ENCODE results near the gene MED15. TPM values are rescaled to one million over a fixed set of nuclear protein-coding genes. Genes with fewer than 3 reads are reported as not detected.
A peak's percentile ranks its signal among the peaks of the same experiment; 100 is the strongest.
"Not testable (repeated sequence)": the region's sequence is repeated elsewhere in the genome, so short reads cannot be mapped to it uniquely, and the experiment has no call there.

The MED15 gene
- total RNA-seq, 5 donors from 2014 or later (not counting 1 experiment from before 2014, with no cell fraction given), result 214 to 317 (median 262) TPM

DNA sequence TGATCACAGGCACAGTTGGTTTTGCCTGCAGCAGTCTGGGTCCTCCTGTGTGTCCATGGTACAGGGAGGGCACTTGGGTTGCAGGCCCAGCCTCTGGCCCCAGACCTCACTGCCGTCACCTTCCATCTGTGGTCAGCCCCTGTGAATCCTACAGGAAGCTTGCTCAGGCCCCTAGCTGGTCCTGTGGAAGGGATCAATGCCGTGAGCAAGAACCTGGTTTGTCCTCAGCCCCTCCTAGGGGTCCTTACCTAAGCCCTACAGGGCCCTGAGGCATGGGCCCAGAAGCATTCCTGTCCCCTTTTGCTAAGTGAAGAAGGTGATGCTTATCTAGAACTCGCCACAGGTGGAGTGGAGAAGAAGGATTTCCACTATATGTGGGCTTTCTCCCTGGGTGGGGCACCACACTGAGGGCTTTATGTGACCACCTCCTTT, 29.9 kb downstream of the MED15 start:
- Mint-ChIP-seq H3K4me1 (peaks cover 41 to 51% (median 50%) of the 10 kb centered on the region in 3 donors), H3K4me3 (no peak overlapping the region), H3K36me3 (peaks cover 35% of the 10 kb centered on the region), H3K27ac (peak overlapping the region in 1 of 2 donors; percentile 41), H3K9me3 (no peaks in the 10 kb centered on the region), H3K27me3 (no peaks in the 10 kb centered on the region)
- Histone ChIP-seq H3K36me3 (ENCODE audit: control insufficient read depth in 2 of 2, extremely low read depth in 1 of 2, insufficient read depth in 1 of 2, low read length in 1 of 2) (peaks cover 11 to 46% of the 10 kb centered on the region in 2 donors), H3K4me3 (ENCODE audit: control insufficient read depth in 1 of 2, extremely low read depth in 1 of 2, low read length in 1 of 2) (no peak overlapping the region), H3K27ac (ENCODE audit: low read length) (no peak overlapping the region), H3K27me3 (replicated peaks in 1 of 2; ENCODE audit: control insufficient read depth in 2 of 2, extremely low read depth in 1 of 2, insufficient read depth in 2 of 2, low read length in 1 of 2) (no peaks in the 10 kb centered on the region), H3K4me1 (ENCODE audit: control insufficient read depth in 1 of 2, extremely low read depth in 1 of 2, insufficient read depth in 2 of 2, low read length in 2 of 2) (peaks cover 5 to 36% of the 10 kb centered on the region in 2 experiments), H3K9me3 (no peaks in the 10 kb centered on the region)
- POLR2A ChIA-PET, result no interaction called here
- CTCF ChIA-PET, result no interaction called here
- DNase-seq (no peak), ATAC-seq (replicated peaks in 1 of 4) (no peak)
- 89% methylated on average over 2 of the region's 3 CpGs for WGBS (ENCODE audit: insufficient coverage)

DNA sequence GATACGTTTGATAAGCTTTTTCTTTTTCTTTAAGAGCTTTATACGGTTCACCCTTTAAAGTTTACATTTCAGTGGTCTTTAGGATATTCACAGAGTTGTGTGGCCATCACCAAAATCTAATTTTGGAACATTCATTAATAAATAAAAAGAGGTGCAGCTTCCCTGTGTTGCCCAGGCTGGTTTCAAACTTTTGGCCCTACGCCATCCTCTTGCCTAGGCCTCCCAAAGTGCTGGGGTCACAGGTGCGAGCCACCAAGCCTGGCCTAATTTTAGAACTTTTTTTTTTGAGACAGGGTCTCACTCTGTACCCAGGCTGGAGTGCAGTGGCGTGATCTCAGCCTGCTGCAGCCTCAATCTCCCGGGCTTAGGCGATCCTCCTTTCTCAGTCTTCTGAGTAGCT, 30.6 kb downstream of the MED15 start:
- H3K27me3 Mint-ChIP-seq, result no peaks in the 10 kb centered on the region
- H3K36me3 Mint-ChIP-seq, result peaks cover 41% of the 10 kb centered on the region
- no peak overlapping the region for H3K4me3 Mint-ChIP-seq
- ChIA-PET CTCF (no interaction called here), POLR2A (no interaction called here)
- Histone ChIP-seq H3K27ac (ENCODE audit: low read length) (no peak overlapping the region), H3K4me1 (ENCODE audit: control insufficient read depth in 1 of 2, extremely low read depth in 1 of 2, insufficient read depth in 2 of 2, low read length in 2 of 2) (peaks cover 5 to 30% of the 10 kb centered on the region in 2 experiments), H3K4me3 (ENCODE audit: control insufficient read depth in 1 of 2, extremely low read depth in 1 of 2, low read length in 1 of 2) (no peak overlapping the region), H3K36me3 (ENCODE audit: control insufficient read depth in 2 of 2, extremely low read depth in 1 of 2, insufficient read depth in 1 of 2, low read length in 1 of 2) (peaks cover 11 to 46% of the 10 kb centered on the region in 2 donors), H3K9me3 (no peaks in the 10 kb centered on the region), H3K27me3 (replicated peaks in 1 of 2; ENCODE audit: control insufficient read depth in 2 of 2, extremely low read depth in 1 of 2, insufficient read depth in 2 of 2, low read length in 1 of 2) (no peaks in the 10 kb centered on the region)
- H3K9me3 Mint-ChIP-seq, result no peaks in the 10 kb centered on the region
- no peak overlapping the region for H3K27ac Mint-ChIP-seq
- peaks cover 40 to 51% (median 49%) of the 10 kb centered on the region in 3 donors for H3K4me1 Mint-ChIP-seq
- 98% methylated on average over 5 of the region's 7 CpGs for WGBS (ENCODE audit: insufficient coverage)
- no peak for DNase-seq
- no peak for ATAC-seq (replicated peaks in 1 of 4)

DNA sequence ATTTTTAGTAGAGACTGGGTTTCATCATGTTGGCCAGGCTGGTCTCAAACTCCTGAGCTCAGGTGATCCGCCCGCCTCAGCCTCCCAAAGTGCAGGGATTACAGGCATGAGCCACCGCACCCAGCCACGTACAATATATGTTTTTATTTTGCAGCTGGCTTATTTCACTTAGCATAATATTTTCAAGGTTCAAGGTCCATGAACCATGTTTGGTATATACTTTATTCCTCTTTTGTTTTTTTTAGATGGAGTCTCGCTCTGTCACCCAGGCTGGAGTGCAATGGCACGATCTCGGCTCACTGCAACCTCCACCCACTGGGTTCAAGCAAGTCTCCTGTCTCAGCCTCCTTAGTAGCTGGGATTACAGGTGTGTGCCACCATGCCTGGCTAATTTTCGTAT, 31.5 kb downstream of the MED15 start:
- DNase-seq; H3K27me3 ChIP-seq (replicated peaks in 1 of 2; ENCODE audit: control insufficient read depth in 2 of 2, extremely low read depth in 1 of 2, insufficient read depth in 2 of 2, low read length in 1 of 2); H3K4me3 Mint-ChIP-seq; POLR2A ChIA-PET; ATAC-seq (replicated peaks in 1 of 4); H3K9me3 Mint-ChIP-seq; H3K27ac Mint-ChIP-seq; H3K9me3 ChIP-seq; H3K4me3 ChIP-seq (ENCODE audit: control insufficient read depth in 1 of 2, extremely low read depth in 1 of 2, low read length in 1 of 2); H3K27me3 Mint-ChIP-seq; H3K27ac ChIP-seq (ENCODE audit: low read length); CTCF ChIA-PET: not testable (repeated sequence)
- Histone ChIP-seq H3K4me1 (ENCODE audit: control insufficient read depth in 1 of 2, extremely low read depth in 1 of 2, insufficient read depth in 2 of 2, low read length in 2 of 2) (peaks cover 3 to 28% of the 10 kb centered on the region in 2 experiments), H3K36me3 (ENCODE audit: control insufficient read depth in 2 of 2, extremely low read depth in 1 of 2, insufficient read depth in 1 of 2, low read length in 1 of 2) (peaks cover 11 to 41% of the 10 kb centered on the region in 2 donors)
- Mint-ChIP-seq H3K4me1 (peaks cover 37 to 48% (median 45%) of the 10 kb centered on the region in 3 donors), H3K36me3 (peaks cover 45% of the 10 kb centered on the region)
- no CpG with 5 or more reads among the region's 8 CpGs for WGBS (ENCODE audit: insufficient coverage)

DNA sequence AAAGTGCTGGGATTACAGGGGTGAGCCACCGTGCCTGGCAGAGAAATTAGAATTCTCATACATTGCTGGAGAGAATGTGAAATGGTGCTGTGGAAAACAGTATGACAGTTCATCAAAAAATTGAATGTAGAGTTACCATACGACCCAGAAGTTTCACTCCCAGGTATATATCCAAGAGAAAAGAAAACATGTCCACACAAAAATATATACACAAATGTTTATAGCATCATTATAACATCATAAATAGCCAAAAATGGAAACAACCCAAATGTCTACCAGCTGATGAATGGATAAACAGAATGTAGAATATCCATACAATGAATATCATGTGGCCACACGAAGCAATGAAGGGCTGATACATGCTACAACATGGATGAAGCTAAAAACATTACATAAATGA, 34.6 kb downstream of the MED15 start:
- no peak overlapping the region for H3K27ac ChIP-seq (ENCODE audit: low read length)
- 100% methylated on average over 1 of the region's 3 CpGs for WGBS (ENCODE audit: insufficient coverage)
- H3K4me3 Mint-ChIP-seq, result no peak overlapping the region
- ChIA-PET CTCF (interaction anchor here in 1 of 2 donors (0.6 kb wide), 1 partner anchor 17 kb away, joined by 3 read pairs; no protein-coding TSS in a partner anchor), POLR2A (no interaction called here)
- peak overlapping the region in 1 of 2 donors; percentile 94 for H3K27ac Mint-ChIP-seq
- no peak overlapping the region for H3K4me3 ChIP-seq (ENCODE audit: control insufficient read depth in 1 of 2, extremely low read depth in 1 of 2, low read length in 1 of 2)
- H3K4me1 ChIP-seq (ENCODE audit: control insufficient read depth in 1 of 2, extremely low read depth in 1 of 2, insufficient read depth in 2 of 2, low read length in 2 of 2), result peaks cover 17 to 39% of the 10 kb centered on the region in 2 experiments
- H3K9me3 Mint-ChIP-seq, result no peaks in the 10 kb centered on the region
- no peaks in the 10 kb centered on the region for H3K27me3 Mint-ChIP-seq
- no peaks in the 10 kb centered on the region for H3K27me3 ChIP-seq (replicated peaks in 1 of 2; ENCODE audit: control insufficient read depth in 2 of 2, extremely low read depth in 1 of 2, insufficient read depth in 2 of 2, low read length in 1 of 2)
- H3K36me3 ChIP-seq (ENCODE audit: control insufficient read depth in 2 of 2, extremely low read depth in 1 of 2, insufficient read depth in 1 of 2, low read length in 1 of 2), result peaks cover 12 to 45% of the 10 kb centered on the region in 2 donors
- no peaks in the 10 kb centered on the region for H3K9me3 ChIP-seq
- H3K4me1 Mint-ChIP-seq, result peaks cover 42 to 53% (median 53%) of the 10 kb centered on the region in 3 donors
- DNase-seq (no peak), ATAC-seq (replicated peaks in 1 of 4) (no peak)
- H3K36me3 Mint-ChIP-seq, result peaks cover 51% of the 10 kb centered on the region

DNA sequence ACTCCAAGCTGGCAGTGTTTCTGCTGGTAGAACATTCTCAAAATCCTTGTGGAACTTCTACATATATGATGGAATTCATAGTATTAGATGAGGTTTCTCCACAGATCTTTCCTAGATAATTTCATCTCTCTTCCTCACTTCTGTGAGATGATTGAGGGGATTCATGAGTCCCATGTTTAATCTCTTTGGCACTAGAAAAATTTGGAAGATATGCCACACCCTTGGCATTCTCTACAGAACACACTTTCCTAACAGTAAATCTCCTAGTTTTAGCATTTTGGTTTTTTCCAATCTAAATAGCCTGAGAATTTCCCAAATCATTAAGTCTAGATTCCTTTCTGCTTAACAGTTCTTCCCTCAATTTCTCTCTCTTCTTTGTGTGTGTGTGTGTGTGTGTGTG, 35.3 kb downstream of the MED15 start:
- ChIA-PET CTCF (interaction anchor here in 1 of 2 donors (1.2 kb wide), 1 partner anchor 15 kb away, joined by 3 read pairs; no protein-coding TSS in a partner anchor), POLR2A (no interaction called here)
- Histone ChIP-seq H3K9me3 (no peaks in the 10 kb centered on the region), H3K27me3 (replicated peaks in 1 of 2; ENCODE audit: control insufficient read depth in 2 of 2, extremely low read depth in 1 of 2, insufficient read depth in 2 of 2, low read length in 1 of 2) (no peaks in the 10 kb centered on the region), H3K4me3 (ENCODE audit: control insufficient read depth in 1 of 2, extremely low read depth in 1 of 2, low read length in 1 of 2) (no peak overlapping the region), H3K4me1 (ENCODE audit: control insufficient read depth in 1 of 2, extremely low read depth in 1 of 2, insufficient read depth in 2 of 2, low read length in 2 of 2) (peaks cover 17 to 41% of the 10 kb centered on the region in 2 experiments), H3K36me3 (ENCODE audit: control insufficient read depth in 2 of 2, extremely low read depth in 1 of 2, insufficient read depth in 1 of 2, low read length in 1 of 2) (peaks cover 8 to 39% of the 10 kb centered on the region in 2 donors), H3K27ac (ENCODE audit: low read length) (no peak overlapping the region)
- ATAC-seq (replicated peaks in 1 of 4), result no peak
- DNase-seq, result no peak
- H3K27ac Mint-ChIP-seq, result peak overlapping the region; percentile 94 to 95
- H3K9me3 Mint-ChIP-seq, result no peaks in the 10 kb centered on the region
- no peak overlapping the region for H3K4me3 Mint-ChIP-seq
- H3K4me1 Mint-ChIP-seq, result peaks cover 41 to 55% (median 54%) of the 10 kb centered on the region in 3 donors
- no peaks in the 10 kb centered on the region for H3K27me3 Mint-ChIP-seq
- H3K36me3 Mint-ChIP-seq, result peaks cover 46% of the 10 kb centered on the region

DNA sequence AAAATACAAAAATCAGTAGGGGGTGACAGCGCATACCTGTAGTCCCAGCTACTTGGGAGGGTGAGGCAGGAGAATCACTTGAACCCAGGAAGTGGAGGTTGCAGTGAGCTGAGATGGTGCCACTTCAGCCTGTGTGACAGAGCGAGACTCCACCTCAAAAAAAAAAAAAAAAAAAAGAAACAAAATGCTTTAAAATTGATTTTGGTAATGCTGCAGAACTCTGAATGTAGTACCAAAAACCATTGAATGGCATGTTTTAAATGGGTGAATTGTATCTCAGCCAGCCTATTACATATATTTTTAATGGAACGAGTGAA, 37.9 kb downstream of the MED15 start:
- CTCF ChIA-PET; H3K4me3 ChIP-seq (ENCODE audit: control insufficient read depth in 1 of 2, extremely low read depth in 1 of 2, low read length in 1 of 2); H3K9me3 Mint-ChIP-seq; DNase-seq; ATAC-seq (replicated peaks in 1 of 4); H3K27ac ChIP-seq (ENCODE audit: low read length); H3K9me3 ChIP-seq; H3K27me3 Mint-ChIP-seq; H3K27me3 ChIP-seq (replicated peaks in 1 of 2; ENCODE audit: control insufficient read depth in 2 of 2, extremely low read depth in 1 of 2, insufficient read depth in 2 of 2, low read length in 1 of 2): not testable (repeated sequence)
- Mint-ChIP-seq H3K4me3 (peak overlapping the region in 1 of 3 donors; percentile 37), H3K4me1 (peaks cover 65 to 76% (median 72%) of the 10 kb centered on the region in 3 donors), H3K36me3 (peaks cover 33% of the 10 kb centered on the region), H3K27ac (peak overlapping the region; percentile 94 to 95)
- no CpG with 5 or more reads among the region's 3 CpGs for WGBS (ENCODE audit: insufficient coverage)
- H3K4me1 ChIP-seq (ENCODE audit: control insufficient read depth in 1 of 2, extremely low read depth in 1 of 2, insufficient read depth in 2 of 2, low read length in 2 of 2), result peaks cover 35 to 66% of the 10 kb centered on the region in 2 experiments
- POLR2A ChIA-PET, result interaction anchor here in 1 of 2 donors (0.7 kb wide), 1 partner anchor 29 kb away, joined by 8 read pairs; no protein-coding TSS in a partner anchor
- peaks cover 6 to 28% of the 10 kb centered on the region in 2 donors for H3K36me3 ChIP-seq (ENCODE audit: control insufficient read depth in 2 of 2, extremely low read depth in 1 of 2, insufficient read depth in 1 of 2, low read length in 1 of 2)
